ENCODE measurements around the gene BMP2K. TPM values are rescaled to one million over a fixed set of nuclear protein-coding genes. Genes with fewer than 3 reads are reported as not detected.
A peak's percentile ranks its signal among the peaks of the same experiment; 100 is the strongest.

Gene BMP2K
- polyA plus RNA-seq (2014; cell fraction: cytosol; rRNA removed), result 11.5 and 20.4 TPM in 2 replicates
- 14.7 and 24.3 TPM in 2 replicates for polyA plus RNA-seq (2014; cell fraction: nucleus; rRNA removed)

DNA sequence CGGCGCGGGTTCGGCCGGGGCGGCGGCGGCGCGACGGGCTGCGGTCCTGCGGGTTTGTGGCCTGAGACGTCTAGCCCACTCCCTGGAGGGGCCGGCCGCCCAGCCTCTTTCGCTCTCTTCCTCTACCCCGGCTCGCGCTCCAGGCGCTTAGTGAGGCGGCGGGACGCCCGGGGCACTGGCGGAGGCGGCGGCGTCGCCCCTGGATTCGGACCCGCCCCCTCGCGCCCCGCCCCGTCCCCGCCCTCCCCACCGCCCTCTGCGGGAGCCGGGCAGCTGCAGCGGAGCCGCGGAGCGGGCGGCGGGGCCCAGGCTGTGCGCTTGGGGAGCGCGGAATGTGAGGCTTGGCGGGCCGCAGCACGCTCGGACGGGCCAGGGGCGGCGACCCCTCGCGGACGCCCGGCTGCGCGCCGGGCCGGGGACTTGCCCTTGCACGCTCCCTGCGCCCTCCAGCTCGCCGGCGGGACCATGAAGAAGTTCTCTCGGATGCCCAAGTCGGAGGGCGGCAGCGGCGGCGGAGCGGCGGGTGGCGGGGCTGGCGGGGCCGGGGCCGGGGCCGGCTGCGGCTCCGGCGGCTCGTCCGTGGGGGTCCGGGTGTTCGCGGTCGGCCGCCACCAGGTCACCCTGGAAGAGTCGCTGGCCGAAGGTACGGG lies at the start of gene BMP2K:
TSS of gene BMP2K (plus strand) at position 272 of the 650 bp plus-strand sequence. CDS start at position 466, 194 bp downstream.
- peak; percentile 75 for DNase-seq (ENCODE audit: low spot score)

DNA sequence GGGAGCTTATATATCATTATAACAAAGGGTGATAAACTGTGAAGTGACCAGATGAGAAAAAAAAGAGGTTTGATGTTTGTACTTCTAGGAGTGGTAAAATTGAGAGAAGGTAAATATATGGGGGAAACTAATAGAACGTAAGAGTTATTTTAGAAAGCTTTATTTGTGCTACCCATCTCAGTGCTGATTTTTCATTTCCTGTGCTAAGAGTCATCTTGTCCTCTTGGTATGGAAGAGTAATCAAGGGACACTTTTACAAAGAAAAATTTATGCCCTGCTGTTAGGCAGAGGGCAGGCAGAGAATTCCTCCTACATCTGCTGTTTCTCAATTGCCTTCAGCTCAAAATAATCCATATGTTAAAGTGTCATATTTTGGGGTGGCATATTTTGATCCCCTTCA lies 49.6 kb upstream of the BMP2K start:
- no peak for DNase-seq (ENCODE audit: low spot score)

DNA sequence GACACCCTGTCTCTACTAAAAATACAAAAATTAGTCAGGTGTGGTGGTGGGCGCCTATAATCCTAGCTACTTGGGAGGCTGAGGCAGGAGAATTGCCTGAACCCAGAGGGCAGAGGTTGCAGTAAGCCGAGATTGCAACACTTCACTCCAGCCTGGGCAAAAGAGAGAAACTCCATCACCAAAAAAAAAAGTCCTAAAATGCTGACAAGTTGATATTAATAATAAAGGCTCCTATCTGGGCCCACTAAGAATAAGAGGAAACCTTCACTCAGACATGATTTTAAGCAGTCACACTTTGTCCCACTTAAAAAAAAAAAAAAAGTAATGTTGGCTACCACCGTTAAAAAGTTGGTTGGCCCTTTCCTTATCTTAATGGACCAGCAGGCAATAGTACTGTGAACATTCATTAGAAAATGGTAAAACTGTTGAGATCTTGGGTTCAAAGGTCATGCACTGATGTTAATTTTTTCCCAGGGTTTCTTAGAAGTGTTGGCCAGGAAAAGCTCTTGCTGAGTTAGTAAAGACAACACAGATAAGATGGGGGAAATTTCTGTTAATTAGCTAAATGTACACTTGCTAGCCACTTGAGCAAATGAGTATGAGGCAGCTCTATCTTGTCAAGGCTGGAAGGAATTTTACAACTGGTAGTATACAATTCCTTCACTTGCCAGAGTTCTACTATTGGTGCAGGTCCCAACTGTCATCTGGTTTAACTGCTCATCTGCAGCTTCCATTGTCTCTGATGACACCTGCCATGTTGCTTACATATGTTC lies 43.6 kb upstream of the BMP2K start:
- DNase-seq (ENCODE audit: low spot score), result no peak

DNA sequence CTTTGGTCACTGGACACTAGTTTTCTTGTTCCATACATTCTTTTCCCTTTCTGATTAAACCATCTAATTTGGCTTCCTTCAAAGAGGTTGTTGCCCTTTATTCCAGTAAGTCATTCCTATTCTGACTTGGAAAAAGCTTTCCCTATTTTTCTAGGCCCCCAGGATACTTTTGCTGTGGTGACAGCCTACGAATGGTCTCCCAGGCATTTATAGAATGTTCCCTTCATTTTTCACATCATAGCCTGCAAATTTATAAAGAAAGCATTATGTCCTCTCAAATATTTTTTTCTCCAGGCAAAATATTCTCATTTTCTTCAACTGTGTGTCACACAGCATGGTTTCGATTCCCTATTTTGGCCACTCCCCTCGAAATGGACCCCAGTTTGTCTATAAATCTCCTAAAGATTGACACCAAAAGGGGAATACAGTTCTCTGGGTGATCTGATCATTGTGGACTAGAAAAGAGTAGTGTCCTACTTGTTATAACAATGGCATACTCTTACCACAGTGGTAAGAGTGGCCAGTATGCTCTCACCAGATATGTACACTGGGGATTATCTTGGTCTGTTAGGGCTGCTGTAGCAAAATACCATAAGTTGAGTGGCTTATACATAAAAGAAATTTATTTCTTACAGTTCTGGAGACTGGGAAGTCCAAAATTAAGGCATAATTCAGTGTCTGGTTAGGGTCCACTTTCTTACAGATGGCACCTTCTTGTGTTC lies 41.5 kb upstream of the BMP2K start:
- no peak for DNase-seq (ENCODE audit: low spot score)

DNA sequence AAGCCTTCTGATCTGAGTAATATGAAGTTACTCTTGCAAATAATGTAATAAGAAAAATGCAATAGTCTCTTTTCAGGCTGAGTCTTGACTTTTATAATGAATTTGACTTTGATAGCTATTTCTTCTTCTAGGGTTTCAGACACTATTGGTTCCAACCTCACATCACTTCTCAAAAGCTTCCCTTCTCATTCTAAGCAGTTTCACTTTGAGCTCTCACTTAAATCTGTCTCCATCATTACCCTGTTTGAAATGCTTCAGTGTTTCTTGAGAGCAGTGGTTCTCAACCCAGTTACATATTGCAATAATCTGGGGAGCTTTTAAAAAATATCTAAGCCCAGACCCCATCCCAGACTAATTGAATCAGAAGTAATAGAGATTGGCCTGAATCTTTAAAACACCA lies 40.5 kb upstream of the BMP2K start:
- no peak for DNase-seq (ENCODE audit: low spot score)

DNA sequence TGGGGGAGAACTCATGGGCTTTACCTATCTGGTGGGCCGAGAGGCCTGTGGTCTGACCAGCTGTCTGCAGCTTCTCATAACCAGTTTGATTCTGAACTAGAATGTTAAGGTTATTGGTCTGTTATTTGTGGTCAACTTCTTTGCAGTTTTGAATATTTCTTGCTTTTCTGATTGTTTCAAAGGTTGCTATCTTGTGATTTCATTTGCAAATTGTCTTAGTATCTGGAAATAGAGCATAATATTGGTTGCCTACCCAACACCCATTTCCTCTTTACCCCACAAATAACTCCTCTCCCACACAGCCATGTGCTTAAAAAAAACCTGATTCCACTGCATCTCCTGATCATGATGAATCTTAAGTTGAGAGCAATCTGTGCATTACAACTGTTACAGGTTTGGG lies 39.1 kb upstream of the BMP2K start:
- no peak for DNase-seq (ENCODE audit: low spot score)

DNA sequence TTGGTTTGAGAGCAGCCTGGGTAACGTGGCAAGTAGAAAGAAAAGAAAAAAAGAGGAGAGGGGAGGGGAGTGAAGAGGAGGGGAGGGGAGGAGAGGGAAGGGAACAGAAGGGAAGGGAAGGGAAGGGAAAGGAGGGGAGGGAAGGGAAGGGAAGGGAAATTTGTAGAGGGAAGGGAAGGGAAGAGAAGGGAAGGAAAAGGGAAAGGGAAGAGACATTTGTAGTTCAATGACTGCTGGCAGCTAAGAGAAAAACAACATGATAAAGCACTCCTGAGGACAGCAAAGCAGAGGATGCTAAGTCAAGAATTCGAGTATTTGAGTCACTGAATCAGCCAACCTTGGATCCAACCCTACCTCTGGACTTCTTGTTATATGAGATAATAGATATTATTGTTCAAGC lies 38.2 kb upstream of the BMP2K start:
- DNase-seq (ENCODE audit: low spot score), result no peak

DNA sequence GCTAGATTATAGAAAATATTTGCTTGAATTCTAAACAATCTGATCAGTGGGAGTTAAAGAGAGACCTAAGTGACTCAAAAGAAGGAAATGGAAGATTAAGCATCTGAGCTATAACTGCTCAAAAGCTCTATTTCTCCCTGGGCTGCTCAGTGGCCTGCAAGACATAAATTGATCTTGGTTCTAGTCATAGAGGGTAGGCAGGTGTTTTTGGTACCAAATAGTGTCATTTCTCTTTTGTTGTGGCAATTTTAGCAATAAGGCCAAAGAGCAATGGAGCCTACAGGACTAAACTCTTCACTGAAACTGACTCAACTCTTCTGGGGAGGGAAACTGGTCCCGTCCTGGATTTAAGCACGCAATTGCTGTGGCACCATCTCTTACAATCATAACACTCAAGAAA lies 33.9 kb upstream of the BMP2K start:
- no peak for DNase-seq (ENCODE audit: low spot score)

DNA sequence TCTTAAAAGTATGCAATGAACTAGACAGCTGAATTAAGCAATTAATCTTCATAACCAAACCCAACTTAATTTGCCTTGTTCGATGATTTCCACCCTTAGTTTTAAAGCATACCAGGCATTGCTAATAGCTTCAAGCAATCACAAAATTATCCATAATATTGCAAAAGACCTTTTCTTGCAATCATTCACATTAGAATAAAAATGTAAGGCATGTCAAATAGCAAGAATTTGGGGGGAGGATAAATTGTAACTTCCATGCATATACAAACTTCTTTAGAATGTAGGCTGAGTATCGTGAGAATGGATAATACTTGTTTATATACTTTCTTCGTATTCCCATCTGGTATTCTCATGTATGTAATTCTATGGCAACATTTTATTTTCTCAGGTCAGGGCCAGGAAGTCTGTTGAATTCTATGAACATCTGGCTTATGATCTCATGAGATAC lies 28.7 kb upstream of the BMP2K start:
- DNase-seq (ENCODE audit: low spot score), result no peak

DNA sequence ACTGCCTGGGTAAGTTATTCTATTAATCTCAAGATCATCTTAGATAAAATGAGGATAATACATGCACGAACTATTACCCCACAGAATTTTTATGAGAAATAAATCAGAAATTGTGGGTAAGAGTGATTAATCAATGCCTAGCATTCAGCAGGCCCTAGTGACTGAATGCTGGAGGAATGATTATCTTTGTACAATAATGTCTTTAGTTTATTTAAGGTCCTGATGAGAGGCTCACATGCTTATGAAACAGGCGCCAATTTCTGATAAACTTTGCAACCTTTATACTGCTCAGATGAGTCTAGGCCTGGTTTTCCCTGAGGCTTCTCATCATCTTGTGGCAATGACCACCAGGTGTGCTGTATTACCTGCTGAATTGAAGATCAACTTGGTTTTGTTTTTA lies 27.8 kb upstream of the BMP2K start:
- DNase-seq (ENCODE audit: low spot score), result no peak

DNA sequence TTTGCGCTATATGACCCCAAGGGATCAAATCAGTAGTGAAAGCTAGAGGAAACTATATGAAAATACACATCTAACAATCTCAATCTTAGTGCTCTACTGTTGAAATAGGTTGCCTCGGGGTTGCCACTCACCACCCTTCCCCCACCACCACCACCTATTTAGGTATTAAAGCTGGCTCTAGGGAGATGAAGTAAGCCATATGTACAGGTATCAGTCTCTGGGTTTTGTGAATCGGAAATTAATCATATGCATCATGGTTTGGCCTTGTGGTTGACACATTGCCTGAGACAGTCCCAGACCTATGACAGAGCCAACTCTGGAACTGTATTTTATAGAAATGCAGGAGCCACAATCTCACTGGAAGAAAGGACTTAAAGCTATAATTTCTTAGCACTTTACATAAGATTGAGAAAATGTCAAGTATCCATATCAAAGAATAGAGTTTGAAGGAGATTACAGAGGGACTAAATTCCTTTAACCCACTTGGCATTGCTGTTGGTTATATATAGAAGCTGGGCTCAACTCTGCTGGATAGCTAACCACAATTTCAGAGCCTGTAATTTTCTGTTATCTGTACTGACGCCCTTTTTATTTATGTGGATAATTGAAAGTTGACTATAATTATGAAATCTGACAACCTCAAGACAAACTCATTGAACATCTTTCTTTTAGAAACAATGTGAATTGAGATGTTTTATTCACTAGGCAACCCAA lies 26.7 kb upstream of the BMP2K start:
- DNase-seq (ENCODE audit: low spot score), result no peak

DNA sequence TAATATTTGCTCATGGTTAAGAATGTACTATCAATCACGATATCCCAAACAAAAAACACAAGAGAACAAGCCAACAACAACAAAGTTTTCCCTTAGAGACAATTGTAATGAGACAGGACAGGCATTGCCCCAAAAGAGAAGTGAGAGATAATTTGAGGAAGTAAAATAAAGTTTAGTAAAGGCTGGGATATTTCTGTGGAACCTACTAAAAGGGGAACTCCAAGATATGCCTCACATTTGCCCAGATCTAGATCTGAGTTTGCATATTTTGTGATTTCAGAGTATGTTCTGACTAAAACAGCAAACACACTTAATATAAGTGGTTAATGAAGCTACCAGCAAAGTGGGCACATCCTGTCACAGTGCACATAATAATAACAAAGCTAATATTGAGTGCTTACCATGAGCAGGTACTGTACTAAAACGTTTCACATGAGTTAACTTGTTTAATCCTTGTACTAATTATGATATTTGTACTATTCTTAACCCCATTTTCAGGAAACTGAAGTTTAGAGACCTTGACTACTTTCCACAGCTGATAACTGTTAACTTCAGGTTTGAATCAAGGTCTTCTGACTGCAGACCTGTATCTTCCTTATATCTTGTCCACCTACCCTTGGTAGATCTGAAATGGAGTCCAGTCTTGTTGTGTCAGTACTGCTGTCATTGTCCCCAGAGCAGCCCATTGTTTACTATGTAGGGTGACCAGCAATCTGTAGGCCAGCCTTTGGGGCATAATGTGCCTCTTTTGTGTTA lies 26.0 kb upstream of the BMP2K start:
- DNase-seq (ENCODE audit: low spot score), result no peak

DNA sequence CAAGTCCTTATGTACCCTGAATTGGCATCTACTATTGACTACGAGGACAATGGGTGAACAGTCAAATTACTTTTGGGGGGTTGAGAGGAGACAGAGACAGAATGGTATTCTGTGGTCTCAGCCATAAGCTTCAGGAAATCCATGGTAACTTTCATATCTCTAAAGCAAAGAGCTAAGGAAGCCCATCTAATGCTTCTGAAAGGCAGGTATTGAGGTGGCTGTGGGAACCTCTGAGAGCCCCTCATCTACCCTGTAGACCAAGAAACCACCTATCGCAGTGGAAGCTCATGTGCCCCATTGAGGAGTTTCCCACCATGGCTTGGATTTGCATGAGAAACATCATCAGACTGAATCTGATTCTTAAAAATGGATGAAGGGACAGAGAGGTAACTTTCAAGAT lies 23.1 kb upstream of the BMP2K start:
- no peak for DNase-seq (ENCODE audit: low spot score)

DNA sequence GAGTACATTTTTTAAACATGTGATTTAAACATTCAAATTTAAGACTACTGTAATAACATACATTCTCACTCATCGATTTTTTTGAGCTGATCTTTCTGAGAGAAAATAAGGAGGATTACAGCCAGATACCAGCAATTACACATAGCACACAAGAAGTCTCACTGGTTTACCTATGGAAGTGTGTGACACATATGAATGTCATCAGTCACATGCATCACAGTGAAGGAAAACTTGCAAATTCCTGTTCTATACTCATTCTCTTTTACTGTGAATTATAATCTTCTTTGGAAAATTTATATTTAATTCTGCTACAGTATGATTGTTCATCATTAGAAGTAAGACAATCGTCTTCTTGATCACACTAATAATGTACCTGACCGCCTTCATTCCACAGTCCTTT lies 21.3 kb upstream of the BMP2K start:
- no peak for DNase-seq (ENCODE audit: low spot score)

DNA sequence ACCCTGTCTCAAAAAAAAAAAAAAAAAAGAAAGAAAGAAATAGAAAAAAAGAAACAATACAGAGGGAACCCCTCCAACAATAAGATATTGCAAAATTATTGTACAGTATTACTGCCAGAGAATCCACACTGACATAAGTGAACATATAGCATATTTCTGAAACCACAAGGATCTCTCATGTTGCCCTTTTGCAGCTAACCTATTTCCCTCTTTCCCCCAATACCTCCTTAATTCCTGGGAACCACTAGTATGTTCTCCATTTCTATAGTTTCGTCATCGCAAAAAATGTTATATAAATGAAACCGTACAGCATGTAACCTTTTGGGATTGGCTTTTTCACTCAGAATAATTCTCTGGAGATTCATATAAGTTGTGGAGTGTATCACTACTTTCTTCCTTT lies 20.0 kb upstream of the BMP2K start:
- no peak for DNase-seq (ENCODE audit: low spot score)

DNA sequence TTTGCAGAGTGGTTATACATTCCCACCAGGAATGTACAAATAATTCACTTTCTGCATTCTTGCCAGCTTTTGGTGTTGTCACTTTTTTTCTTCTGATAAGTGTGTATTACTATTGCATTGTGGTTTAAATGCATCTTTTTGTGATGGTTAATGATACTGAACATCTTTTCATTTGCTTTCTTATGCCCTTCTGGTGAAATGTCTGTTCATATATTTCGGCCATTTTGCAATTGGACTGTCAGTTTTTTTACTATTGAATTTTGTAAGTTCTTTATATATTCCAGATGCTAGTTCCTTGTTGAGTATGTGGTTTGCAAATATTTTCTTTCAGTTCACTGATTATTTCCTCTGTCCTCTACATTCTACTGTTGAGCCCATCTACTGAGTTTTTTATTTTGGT lies 19.4 kb upstream of the BMP2K start:
- no peak for DNase-seq (ENCODE audit: low spot score)

DNA sequence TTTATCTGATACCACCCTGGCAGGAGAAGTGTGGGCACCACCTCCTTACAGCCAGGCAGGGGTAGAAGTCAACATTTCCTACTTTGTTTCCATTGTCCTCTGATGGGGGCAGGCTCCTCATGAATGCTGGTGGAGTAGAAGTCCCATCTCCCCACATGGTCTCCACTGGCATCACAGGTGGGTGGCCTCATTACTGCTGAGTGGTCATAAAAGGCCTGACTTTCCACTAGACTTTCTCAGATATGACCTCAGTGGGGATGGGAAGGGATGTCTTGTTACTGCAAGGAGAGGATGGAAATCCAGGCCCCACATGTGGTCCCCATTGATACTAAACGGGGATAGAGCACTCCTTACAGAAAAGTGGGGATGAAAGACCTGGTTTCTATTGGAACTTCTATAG lies 18.6 kb upstream of the BMP2K start:
- DNase-seq (ENCODE audit: low spot score), result no peak

DNA sequence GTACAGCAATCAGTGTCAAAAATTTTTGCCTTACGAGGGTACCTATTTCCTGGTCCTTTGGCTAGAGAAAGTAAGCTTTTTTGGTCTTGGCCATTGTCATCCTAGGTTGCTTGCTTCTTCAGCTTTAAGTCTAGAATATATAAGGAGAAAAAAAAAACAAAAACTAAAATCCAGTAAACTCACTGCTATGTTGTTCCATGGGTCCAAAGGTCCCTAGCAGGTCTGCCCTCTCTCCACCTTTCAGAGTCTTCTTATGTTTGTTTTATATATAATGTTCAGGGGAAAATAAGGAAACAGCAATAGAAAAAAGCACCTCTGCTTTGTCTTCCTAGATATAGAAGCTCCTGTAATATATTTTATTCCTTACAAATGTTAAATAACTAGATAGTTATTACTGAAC lies 18.1 kb upstream of the BMP2K start:
- DNase-seq (ENCODE audit: low spot score), result no peak

DNA sequence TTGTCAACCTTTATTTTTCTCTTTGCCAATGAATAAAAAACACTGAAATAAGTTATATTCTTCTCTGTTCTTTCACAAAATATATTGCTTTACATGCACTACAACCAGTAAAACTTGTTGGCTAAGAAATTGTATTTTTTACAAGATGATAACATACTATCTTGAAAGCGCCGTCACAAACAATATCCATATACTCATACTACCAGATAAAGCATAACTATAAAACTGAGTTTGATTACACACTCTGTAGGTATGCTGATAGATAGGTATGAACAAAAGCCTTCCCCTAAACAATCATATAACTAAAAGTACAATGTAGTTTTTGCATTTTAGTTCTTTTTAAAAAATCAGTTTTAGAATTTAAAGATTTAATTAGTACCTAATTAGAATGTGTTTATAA lies 13.6 kb upstream of the BMP2K start:
- no peak for DNase-seq (ENCODE audit: low spot score)

DNA sequence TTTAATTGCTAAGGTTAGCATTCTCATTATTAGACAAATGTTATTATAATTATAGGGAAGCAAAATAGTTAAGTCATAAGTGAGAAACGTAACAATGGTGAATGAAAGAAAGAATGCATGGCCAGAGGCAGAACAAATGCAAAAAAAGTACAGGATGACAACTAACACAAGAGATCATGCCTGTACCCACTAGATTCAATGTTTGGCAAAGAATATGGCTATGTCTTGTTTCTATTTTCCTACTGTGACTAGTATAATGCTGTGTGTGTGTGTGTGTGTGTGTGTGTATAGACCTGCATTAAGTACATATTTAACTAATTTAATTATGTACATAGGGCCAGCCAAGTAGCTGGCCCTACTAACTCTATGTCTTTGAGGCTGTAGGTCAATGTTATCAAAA lies 12.9 kb upstream of the BMP2K start:
- no peak for DNase-seq (ENCODE audit: low spot score)

DNA sequence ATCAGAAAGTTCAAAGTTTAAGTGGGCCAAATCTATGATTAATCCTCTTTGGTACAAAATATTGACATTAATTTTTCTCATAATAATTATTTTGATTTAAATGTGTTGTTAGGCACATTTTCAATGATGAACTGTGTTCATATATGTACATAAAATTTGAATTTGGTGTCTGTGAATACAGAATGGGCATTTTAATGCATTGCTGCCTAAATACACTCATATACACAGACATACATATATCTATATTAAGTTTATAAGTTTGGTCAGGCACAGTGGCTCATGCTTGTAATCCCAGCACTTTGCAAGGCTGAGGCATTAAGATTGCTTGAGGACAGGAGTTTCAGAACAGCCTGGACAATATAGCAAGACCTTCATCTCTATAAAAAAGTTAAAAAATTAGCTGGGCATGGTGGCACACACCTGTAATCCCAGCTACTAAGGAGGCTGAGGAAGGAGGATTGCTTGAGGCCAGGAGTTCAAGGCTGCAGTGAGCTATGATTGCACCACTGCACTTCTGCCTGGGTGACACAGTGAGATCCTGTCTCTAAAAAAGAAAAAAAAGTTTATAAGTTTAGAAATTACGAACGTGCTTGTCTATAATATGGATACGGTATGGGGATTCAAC lies 12.3 kb upstream of the BMP2K start:
- no peak for DNase-seq (ENCODE audit: low spot score)
